MM.1S (cell line): ENCODE results near the gene XYLT2.

ENCODE experiments used
- DNase-seq: peaks from one replicate; pipeline ENCODE4 v3.0.0-alpha.2; 2015
- H2AFZ ChIP-seq: fragments of 300-600 bp; sonication (generic); 2 replicates; pipeline ENCODE4 v1.6.0; 2016; ENCODE audit warnings: antibody characterized with exemption, low read length
- H3F3A ChIP-seq: fragments of 300-600 bp; sonication (generic); 2 replicates; pipeline ENCODE4 v1.6.1; 2016; ENCODE audit warnings: mild to moderate bottlenecking, antibody characterized with exemption, low read length, moderate library complexity, mixed read lengths; ENCODE audit not compliant: insufficient read depth
- H3K27ac ChIP-seq: fragments of 300-600 bp; sonication (generic); 2 replicates; pipeline ENCODE4 v1.5.1; 2016; ENCODE audit warnings: mild to moderate bottlenecking, low read length
- H3K27me3 ChIP-seq: fragments of 300-600 bp; sonication (generic); replicated peaks from 2 replicates; pipeline ENCODE4 v1.6.0; 2016; ENCODE audit warnings: low read length; ENCODE audit not compliant: insufficient read depth
- H3K36me3 ChIP-seq: fragments of 300-600 bp; sonication (generic); replicated peaks from 2 replicates; pipeline ENCODE4 v1.6.1; 2016; ENCODE audit warnings: mild to moderate bottlenecking, low read length, mixed read lengths; ENCODE audit not compliant: insufficient read depth
- H3K4me1 ChIP-seq: fragments of 300-600 bp; sonication (generic); 2 replicates; pipeline ENCODE4 v1.6.1; 2016; ENCODE audit warnings: low read length, mixed read lengths
- H3K4me2 ChIP-seq: fragments of 300-600 bp; sonication (generic); 2 replicates; pipeline ENCODE4 v1.6.0; 2016; ENCODE audit warnings: low read depth, low read length
- H3K4me3 ChIP-seq: fragments of 300-600 bp; sonication (generic); 2 replicates; pipeline ENCODE4 v1.5.1; 2016; ENCODE audit warnings: low read length, mixed read lengths
- H3K79me2 ChIP-seq: fragments of 300-600 bp; sonication (generic); 2 replicates; pipeline ENCODE4 v1.6.1; 2016; ENCODE audit warnings: mixed run types, low read length, mixed read lengths
- H3K9ac ChIP-seq: fragments of 300-600 bp; sonication (generic); 2 replicates; pipeline ENCODE4 v1.6.1; 2016; ENCODE audit warnings: low read length, mixed read lengths
- H3K9me2 ChIP-seq: fragments of 300-600 bp; sonication (generic); replicated peaks from 2 replicates; pipeline ENCODE4 v1.6.1; 2016; ENCODE audit warnings: mild to moderate bottlenecking, low read length, mixed read lengths; ENCODE audit not compliant: insufficient read depth
- H3K9me3 ChIP-seq: fragments of 300-600 bp; sonication (generic); replicated peaks from 2 replicates; pipeline ENCODE4 v1.6.1; 2016; ENCODE audit warnings: mild to moderate bottlenecking, low read length, mixed read lengths; ENCODE audit not compliant: insufficient read depth
- H4K20me1 ChIP-seq: fragments of 300-600 bp; sonication (generic); 2 replicates; pipeline ENCODE4 v1.6.1; 2016; ENCODE audit warnings: mild to moderate bottlenecking, low read length, moderate library complexity, mixed read lengths; ENCODE audit not compliant: insufficient read depth
- EZH2 ChIP-seq: fragments of 300-600 bp; sonication (generic); optimal IDR thresholded peaks from 2 replicates; pipeline ENCODE3; 2017; ENCODE audit warnings: low read depth, mild to moderate bottlenecking, antibody characterized with exemption, low read length, mixed read lengths
- EZH2phosphoT487 ChIP-seq: fragments of 300-600 bp; sonication (generic); IDR thresholded peaks from 2 replicates; pipeline ENCODE4 v1.6.1; 2018; ENCODE audit warnings: antibody characterized with exemption, low read length
- TF ChIP-seq, protein P1 (sequence below): fragments of 300-600 bp; sonication (generic); IDR thresholded peaks from 2 replicates; pipeline ENCODE4 v1.5.1; 2016; ENCODE audit warnings: antibody characterized with exemption, low read length, mixed read lengths

Gene XYLT2

DNA sequence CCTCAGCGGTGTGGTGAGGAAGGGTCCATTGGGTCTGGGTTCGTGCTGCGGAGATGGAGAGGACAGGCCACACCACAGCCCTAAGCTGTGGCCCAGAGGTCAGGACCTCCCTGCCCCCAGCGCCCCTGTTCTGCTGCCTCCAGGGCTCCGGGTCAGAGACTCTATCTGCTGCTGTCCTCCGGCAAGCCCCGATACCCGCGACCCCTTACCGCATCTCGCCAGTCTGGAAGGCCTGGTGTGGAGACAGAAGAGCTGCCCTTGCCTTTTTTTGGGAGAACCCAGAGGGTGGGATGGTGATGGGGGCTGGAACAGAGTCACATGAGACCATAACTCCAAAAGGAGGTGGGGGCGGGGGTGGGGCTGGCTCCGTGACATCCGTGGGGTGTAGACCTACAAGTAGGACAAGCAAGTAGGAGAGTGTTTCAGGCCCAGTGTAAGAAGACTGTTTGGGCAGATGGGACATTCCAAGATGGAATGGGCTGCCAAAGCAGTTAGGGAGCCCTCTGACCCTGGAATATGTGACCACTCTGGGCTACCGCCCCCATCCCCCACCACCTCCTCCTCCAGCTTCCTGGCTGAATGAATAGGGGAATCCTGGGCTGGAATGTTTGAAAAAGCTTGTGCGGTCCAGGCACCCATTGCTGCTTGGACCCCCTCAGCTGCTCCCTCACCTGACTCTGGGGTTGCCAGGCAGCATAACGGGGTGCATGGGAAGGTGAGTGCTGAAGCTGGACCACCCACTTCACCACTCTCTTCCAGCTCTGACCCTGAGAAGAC lies 1.4 kb downstream of the XYLT2 start:
- Histone ChIP-seq H3K9me3 (no peaks in the 10 kb centered on the region), H3K27ac (no peak overlapping the region), H3K4me2 (peak overlapping the region; percentile 87), H3K9me2 (no peaks in the 10 kb centered on the region), H3K36me3 (no peaks in the 10 kb centered on the region), H2AFZ (no peak overlapping the region), H4K20me1 (no peaks in the 10 kb centered on the region), H3K4me1 (no peaks in the 10 kb centered on the region), H3K4me3 (peak overlapping the region; percentile 92), H3K79me2 (peaks cover 13% of the 10 kb centered on the region), H3K9ac (peak overlapping the region; percentile 84), H3K27me3 (peaks cover 4% of the 10 kb centered on the region; the same call in 1 of the 2 replicates), H3F3A (no peaks in the 10 kb centered on the region)
- TF ChIP-seq, protein P1, sequence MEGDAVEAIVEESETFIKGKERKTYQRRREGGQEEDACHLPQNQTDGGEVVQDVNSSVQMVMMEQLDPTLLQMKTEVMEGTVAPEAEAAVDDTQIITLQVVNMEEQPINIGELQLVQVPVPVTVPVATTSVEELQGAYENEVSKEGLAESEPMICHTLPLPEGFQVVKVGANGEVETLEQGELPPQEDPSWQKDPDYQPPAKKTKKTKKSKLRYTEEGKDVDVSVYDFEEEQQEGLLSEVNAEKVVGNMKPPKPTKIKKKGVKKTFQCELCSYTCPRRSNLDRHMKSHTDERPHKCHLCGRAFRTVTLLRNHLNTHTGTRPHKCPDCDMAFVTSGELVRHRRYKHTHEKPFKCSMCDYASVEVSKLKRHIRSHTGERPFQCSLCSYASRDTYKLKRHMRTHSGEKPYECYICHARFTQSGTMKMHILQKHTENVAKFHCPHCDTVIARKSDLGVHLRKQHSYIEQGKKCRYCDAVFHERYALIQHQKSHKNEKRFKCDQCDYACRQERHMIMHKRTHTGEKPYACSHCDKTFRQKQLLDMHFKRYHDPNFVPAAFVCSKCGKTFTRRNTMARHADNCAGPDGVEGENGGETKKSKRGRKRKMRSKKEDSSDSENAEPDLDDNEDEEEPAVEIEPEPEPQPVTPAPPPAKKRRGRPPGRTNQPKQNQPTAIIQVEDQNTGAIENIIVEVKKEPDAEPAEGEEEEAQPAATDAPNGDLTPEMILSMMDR = no peak
- TF ChIP-seq EZH2phosphoT487 (no peak), EZH2 (no peak)
- DNase-seq = no peak

DNA sequence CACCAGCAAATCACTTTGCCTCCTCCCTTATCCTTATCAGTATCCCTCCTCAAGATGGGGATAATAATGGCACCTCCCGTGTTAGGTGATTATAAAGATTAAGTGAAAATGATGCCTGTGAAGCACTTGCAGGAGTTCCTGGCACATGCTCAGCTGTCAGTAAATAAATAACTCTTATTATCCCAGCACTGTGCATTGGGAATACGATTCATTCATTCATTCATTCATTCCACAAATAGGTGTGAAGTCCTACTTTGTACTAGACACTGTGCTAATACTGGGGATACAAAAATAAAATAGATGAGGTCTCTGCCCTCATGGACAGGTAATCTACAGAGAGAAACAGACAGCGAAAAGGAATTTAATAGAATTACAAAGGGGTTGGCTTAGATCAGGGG lies 2.0 kb downstream of the XYLT2 start:
- no peak for DNase-seq
- no peaks in the 10 kb centered on the region for H3K9me2 ChIP-seq
- no peak overlapping the region for H3K4me3 ChIP-seq
- H3K27ac ChIP-seq = no peak overlapping the region
- TF ChIP-seq EZH2 (no peak), EZH2phosphoT487 (no peak)
- TF ChIP-seq, protein P1 = no peak
- no peaks in the 10 kb centered on the region for H3F3A ChIP-seq
- peaks cover 4% of the 10 kb centered on the region; the same call in 1 of the 2 replicates for H3K27me3 ChIP-seq
- H3K9me3 ChIP-seq = no peaks in the 10 kb centered on the region
- no peaks in the 10 kb centered on the region for H4K20me1 ChIP-seq
- H3K4me2 ChIP-seq = no peak overlapping the region
- H3K4me1 ChIP-seq = no peaks in the 10 kb centered on the region
- no peaks in the 10 kb centered on the region for H3K36me3 ChIP-seq
- peaks cover 13% of the 10 kb centered on the region for H3K79me2 ChIP-seq
- H2AFZ ChIP-seq = no peak overlapping the region
- H3K9ac ChIP-seq = no peak overlapping the region

DNA sequence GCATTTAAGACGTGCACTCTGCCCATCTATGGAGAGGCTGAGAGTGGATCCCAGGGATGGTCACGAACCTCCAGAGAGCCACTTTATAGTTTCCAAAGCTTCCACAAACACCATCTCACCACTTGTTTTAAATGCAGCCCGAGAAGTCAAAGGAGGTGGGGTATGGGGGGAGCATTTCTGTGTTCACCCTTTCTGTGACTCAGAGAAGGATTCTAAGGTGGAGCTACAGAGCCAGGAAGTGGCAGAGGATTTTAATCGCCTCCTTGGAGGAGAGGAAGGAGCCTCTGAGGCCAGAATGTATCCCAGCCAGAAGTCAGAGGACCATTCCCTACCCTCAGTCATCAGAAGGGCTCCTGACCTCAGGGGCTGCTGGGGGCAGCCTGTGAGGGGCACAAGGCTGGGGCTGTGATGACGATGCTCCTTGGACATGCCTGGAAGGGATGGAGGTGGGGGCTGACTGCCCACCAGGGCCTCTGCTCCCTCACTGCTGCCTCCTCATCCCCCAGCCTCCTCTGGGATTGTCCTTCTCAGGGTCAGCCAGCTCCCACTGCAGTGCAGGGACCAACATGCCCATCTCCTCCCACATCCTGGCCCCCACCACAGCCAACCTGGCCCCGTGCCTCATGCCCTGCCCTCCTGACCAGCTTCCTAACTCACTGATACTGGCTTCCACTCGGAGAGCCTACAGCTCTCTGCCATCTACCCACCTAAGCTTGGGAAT lies 2.8 kb downstream of the XYLT2 start:
- Histone ChIP-seq H3F3A (no peaks in the 10 kb centered on the region), H3K9ac (no peak overlapping the region), H3K4me2 (no peak overlapping the region), H3K4me3 (no peak overlapping the region), H3K9me2 (no peaks in the 10 kb centered on the region), H4K20me1 (no peaks in the 10 kb centered on the region), H3K27me3 (peaks cover 4% of the 10 kb centered on the region; the same call in 1 of the 2 replicates), H3K36me3 (no peaks in the 10 kb centered on the region), H3K27ac (no peak overlapping the region), H3K4me1 (no peaks in the 10 kb centered on the region), H2AFZ (no peak overlapping the region), H3K79me2 (peaks cover 13% of the 10 kb centered on the region), H3K9me3 (no peaks in the 10 kb centered on the region)
- TF ChIP-seq, protein P1 = no peak
- no peak for TF ChIP-seq EZH2
- no peak for TF ChIP-seq EZH2phosphoT487
- no peak for DNase-seq
